Glutamatergic neuron (in vitro differentiated cells): ENCODE results near the gene RP9. TPM values are rescaled to one million over a fixed set of nuclear protein-coding genes. Genes with fewer than 3 reads are reported as not detected.

Source experiments
- DNase-seq: peaks from one replicate; pipeline ENCODE4 v3.0.0; 2022
- H3K27ac Mint-ChIP-seq: one replicate; pipeline ENCODE4 v1.8.0; 2020; ENCODE audit warnings: mild to moderate bottlenecking, mixed read lengths, inconsistent platforms; ENCODE audit not compliant: unreplicated experiment
- H3K27me3 Mint-ChIP-seq: one replicate; pipeline ENCODE4 v1.8.0; 2020; ENCODE audit warnings: mild to moderate bottlenecking, moderate library complexity, mixed read lengths, inconsistent platforms; ENCODE audit not compliant: unreplicated experiment
- H3K36me3 Mint-ChIP-seq: one replicate; pipeline ENCODE4 v1.8.0; 2020; ENCODE audit warnings: mild to moderate bottlenecking, mixed read lengths, inconsistent platforms; ENCODE audit not compliant: unreplicated experiment
- H3K4me1 Mint-ChIP-seq: one replicate; pipeline ENCODE4 v1.8.0; 2020; ENCODE audit warnings: mild to moderate bottlenecking, low read depth, mixed read lengths, inconsistent platforms; ENCODE audit not compliant: unreplicated experiment
- H3K4me3 Mint-ChIP-seq: one replicate; pipeline ENCODE4 v1.8.0; 2020; ENCODE audit warnings: mild to moderate bottlenecking, mixed read lengths, inconsistent platforms; ENCODE audit not compliant: unreplicated experiment
- H3K9me3 Mint-ChIP-seq: one replicate; pipeline ENCODE4 v1.8.0; 2020; ENCODE audit warnings: mild to moderate bottlenecking, moderate library complexity, mixed read lengths, inconsistent platforms; ENCODE audit not compliant: unreplicated experiment
- total RNA-seq: library from RNA; stranded (reverse); fragmentation: NEBNext Ultra II Directional; extraction: Animal tissue kit (Norgen Biotek cat#: 25700); gene quantifications from one replicate; pipeline ENCODE4 v1.2.1, GENCODE V29; 2021; ENCODE audit not compliant: unreplicated experiment
- TF ChIP-seq, protein P1 (sequence below): fragments of 200-600 bp; sonication (generic); IDR thresholded peaks from one replicate; pipeline ENCODE4 v1.5.0; 2021; ENCODE audit not compliant: partially characterized antibody, unreplicated experiment

RP9 gene
- total RNA-seq, 1 donor from 2014 or later = 26.4 TPM

DNA sequence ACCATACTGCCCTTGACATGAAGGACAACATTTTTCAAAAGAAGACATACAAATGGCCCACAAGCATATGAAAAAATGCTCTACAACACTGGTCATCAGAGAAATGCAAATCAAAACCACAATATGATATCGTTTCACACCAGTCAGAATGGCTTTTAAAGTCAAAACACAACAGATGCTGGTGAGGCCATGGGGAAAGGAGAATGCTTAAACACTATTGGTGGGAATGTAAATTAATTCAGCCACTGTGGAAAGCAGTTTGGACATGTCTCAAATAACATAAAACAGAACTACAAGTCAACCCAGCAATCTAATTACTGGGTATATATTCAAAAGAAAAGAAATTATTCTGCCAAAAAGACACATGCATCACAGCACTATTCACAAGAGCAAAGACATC lies 42.4 kb downstream of the RP9 start:
- peaks cover 25% of the 10 kb centered on the region for H3K36me3 Mint-ChIP-seq
- no peak overlapping the region for H3K4me3 Mint-ChIP-seq
- peaks cover 11% of the 10 kb centered on the region for H3K27me3 Mint-ChIP-seq
- no peak for DNase-seq
- no peaks in the 10 kb centered on the region for H3K4me1 Mint-ChIP-seq
- H3K9me3 Mint-ChIP-seq = peaks cover 28% of the 10 kb centered on the region
- TF ChIP-seq, protein P1, sequence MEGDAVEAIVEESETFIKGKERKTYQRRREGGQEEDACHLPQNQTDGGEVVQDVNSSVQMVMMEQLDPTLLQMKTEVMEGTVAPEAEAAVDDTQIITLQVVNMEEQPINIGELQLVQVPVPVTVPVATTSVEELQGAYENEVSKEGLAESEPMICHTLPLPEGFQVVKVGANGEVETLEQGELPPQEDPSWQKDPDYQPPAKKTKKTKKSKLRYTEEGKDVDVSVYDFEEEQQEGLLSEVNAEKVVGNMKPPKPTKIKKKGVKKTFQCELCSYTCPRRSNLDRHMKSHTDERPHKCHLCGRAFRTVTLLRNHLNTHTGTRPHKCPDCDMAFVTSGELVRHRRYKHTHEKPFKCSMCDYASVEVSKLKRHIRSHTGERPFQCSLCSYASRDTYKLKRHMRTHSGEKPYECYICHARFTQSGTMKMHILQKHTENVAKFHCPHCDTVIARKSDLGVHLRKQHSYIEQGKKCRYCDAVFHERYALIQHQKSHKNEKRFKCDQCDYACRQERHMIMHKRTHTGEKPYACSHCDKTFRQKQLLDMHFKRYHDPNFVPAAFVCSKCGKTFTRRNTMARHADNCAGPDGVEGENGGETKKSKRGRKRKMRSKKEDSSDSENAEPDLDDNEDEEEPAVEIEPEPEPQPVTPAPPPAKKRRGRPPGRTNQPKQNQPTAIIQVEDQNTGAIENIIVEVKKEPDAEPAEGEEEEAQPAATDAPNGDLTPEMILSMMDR = no peak
- no peak overlapping the region for H3K27ac Mint-ChIP-seq

- Mint-ChIP-seq H3K4me3 (no peak overlapping the region), H3K27me3 (peaks cover 12% of the 10 kb centered on the region), H3K9me3 (peaks cover 27% of the 10 kb centered on the region)
Observed at GRCh38 chr7:33065981-33066380, 43.2 kb downstream of the RP9 start.

GRCh38 chr7:33062782-33063443 lies 46.3 kb downstream of the RP9 start:
- Mint-ChIP-seq H3K4me3 (peak overlapping the region; percentile 98), H3K36me3 (peaks cover 19% of the 10 kb centered on the region), H3K27ac (peak overlapping the region; percentile 96), H3K27me3 (peaks cover 12% of the 10 kb centered on the region), H3K9me3 (peaks cover 26% of the 10 kb centered on the region), H3K4me1 (no peaks in the 10 kb centered on the region)
- TF ChIP-seq, protein P1 = no peak
- DNase-seq = peak; percentile 93

More at GRCh38 chr7:33065981-33066380, 43.2 kb downstream of the RP9 start:
- H3K36me3 Mint-ChIP-seq = peaks cover 25% of the 10 kb centered on the region
- TF ChIP-seq, protein P1 = no peak
- no peak for DNase-seq
- no peak overlapping the region for H3K27ac Mint-ChIP-seq
- H3K4me1 Mint-ChIP-seq = no peaks in the 10 kb centered on the region

GRCh38 chr7:33062023-33062781 lies 47.0 kb downstream of the RP9 start, which contains the start of gene NT5C3A:
Gene NT5C3A (minus strand): TSS chr7:33062776. CDS start chr7:33062705, 71 bp downstream.
- Mint-ChIP-seq H3K4me3 (peak within 1 kb of the TSS; percentile 98), H3K4me1 (no peaks in the 10 kb centered on the region), H3K36me3 (peaks cover 19% of the 10 kb centered on the region), H3K9me3 (peaks cover 26% of the 10 kb centered on the region), H3K27me3 (peaks cover 12% of the 10 kb centered on the region), H3K27ac (peak within 1 kb of the TSS; percentile 96)
- TF ChIP-seq, protein P1 = no peak
- peak; percentile 65 for DNase-seq
